ENCODE measurements around the gene PDK2.

- TF ChIP-seq, protein P1, sequence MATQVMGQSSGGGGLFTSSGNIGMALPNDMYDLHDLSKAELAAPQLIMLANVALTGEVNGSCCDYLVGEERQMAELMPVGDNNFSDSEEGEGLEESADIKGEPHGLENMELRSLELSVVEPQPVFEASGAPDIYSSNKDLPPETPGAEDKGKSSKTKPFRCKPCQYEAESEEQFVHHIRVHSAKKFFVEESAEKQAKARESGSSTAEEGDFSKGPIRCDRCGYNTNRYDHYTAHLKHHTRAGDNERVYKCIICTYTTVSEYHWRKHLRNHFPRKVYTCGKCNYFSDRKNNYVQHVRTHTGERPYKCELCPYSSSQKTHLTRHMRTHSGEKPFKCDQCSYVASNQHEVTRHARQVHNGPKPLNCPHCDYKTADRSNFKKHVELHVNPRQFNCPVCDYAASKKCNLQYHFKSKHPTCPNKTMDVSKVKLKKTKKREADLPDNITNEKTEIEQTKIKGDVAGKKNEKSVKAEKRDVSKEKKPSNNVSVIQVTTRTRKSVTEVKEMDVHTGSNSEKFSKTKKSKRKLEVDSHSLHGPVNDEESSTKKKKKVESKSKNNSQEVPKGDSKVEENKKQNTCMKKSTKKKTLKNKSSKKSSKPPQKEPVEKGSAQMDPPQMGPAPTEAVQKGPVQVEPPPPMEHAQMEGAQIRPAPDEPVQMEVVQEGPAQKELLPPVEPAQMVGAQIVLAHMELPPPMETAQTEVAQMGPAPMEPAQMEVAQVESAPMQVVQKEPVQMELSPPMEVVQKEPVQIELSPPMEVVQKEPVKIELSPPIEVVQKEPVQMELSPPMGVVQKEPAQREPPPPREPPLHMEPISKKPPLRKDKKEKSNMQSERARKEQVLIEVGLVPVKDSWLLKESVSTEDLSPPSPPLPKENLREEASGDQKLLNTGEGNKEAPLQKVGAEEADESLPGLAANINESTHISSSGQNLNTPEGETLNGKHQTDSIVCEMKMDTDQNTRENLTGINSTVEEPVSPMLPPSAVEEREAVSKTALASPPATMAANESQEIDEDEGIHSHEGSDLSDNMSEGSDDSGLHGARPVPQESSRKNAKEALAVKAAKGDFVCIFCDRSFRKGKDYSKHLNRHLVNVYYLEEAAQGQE (IDR thresholded peaks at IDR 0.05; ENCODE audit: low read depth) = no peak
- TF ChIP-seq EGR1 (IDR thresholded peaks at IDR 0.05) = no peak
Observed at GRCh38 chr17:50130559-50131305, 35.6 kb downstream of the PDK2 start.

All from Ishikawa (cell line).